K562 (cell line): ENCODE data around the gene TESK2. TPM values are rescaled to one million over a fixed set of nuclear protein-coding genes. Genes with fewer than 3 reads are reported as not detected.

Source experiments
- ATAC-seq: fragments of 200-7000 bp; cut with Tn5 transposase; 3 replicates; pipeline ENCODE4 v1.9.1; 2020; ENCODE audit warnings: moderate library complexity
- BruUV-seq: library from RNA; stranded (reverse); fragments of 400-500 nt; replicated peaks from 2 replicates; lab custom pipeline; 2021; lab: Mats Ljungman, UMichigan
- CTCF ChIA-PET: fragments of 300-600 bp; formaldehyde crosslinking; extraction: SDS; loops from one replicate; lab custom pipeline; 2021; ENCODE audit warnings: low intra/inter-chr PET ratio; lab: Yijun Ruan, JAX
- POLR2A ChIA-PET: fragments of 300-600, 350-650 bp; sonication (Branson Sonifier 250); formaldehyde crosslinking; extraction: SDS; loops from one replicate; lab custom pipeline; 2021; ENCODE audit warnings: antibody characterized with exemption, inconsistent platforms; lab: Yijun Ruan, JAX
- DNase-seq, 4 experiments: peaks; one replicate each; pipeline versions ENCODE4 v3.0.0 to v3.0.0-alpha.2; 2011 to 2018; ENCODE audit warnings: low spot score in 3 of 4, mixed read lengths in 3 of 4; ENCODE audit errors: extremely low read depth in 1 of 4
- FAIRE-seq: peaks from 2 replicates; lab custom pipeline; 2011; peaks lifted over from hg19 to GRCh38; lab: Jason Lieb, UNC
- H2AFZ ChIP-seq: 2 replicates; pipeline ENCODE4 v1.6.0; 2011; ENCODE audit warnings: low read depth, low read length, control low read depth, inconsistent platforms
- H3K27ac ChIP-seq: fragments of 200-600 bp; 3 replicates; pipeline ENCODE4 v1.8.0; 2011; ENCODE audit warnings: low read depth, mild to moderate bottlenecking, control low read depth, inconsistent platforms, low read length, moderate library complexity, mixed read lengths; ENCODE audit errors: extremely low read depth
- H3K27me3 ChIP-seq, 2 experiments: fragments of 300-600 bp in 1 of 2; 2 replicates in 1 of 2; 3 replicates in 1 of 2; pipeline versions ENCODE4 v1.6.0 to v1.8.0; 2011; ENCODE audit warnings: inconsistent platforms in 2 of 2, low read length in 2 of 2, mild to moderate bottlenecking in 1 of 2, mixed read lengths in 1 of 2, moderate library complexity in 1 of 2; ENCODE audit not compliant: control insufficient read depth in 2 of 2, insufficient read depth in 2 of 2
- H3K36me3 ChIP-seq: fragments of 300-600 bp; 3 replicates; pipeline ENCODE4 v1.8.0; 2011; ENCODE audit warnings: mild to moderate bottlenecking, low read length, inconsistent platforms; ENCODE audit not compliant: control insufficient read depth, insufficient read depth
- H3K4me1 ChIP-seq, 2 experiments: fragments of 200-600 bp in 1 of 2; replicated peaks in 1 of 2; 2 replicates in 1 of 2; 3 replicates in 1 of 2; pipeline versions ENCODE4 v1.5.1 to v1.8.0; 2011; ENCODE audit warnings: inconsistent platforms in 2 of 2, low read length in 2 of 2, mild to moderate bottlenecking in 1 of 2, mixed read lengths in 1 of 2, moderate library complexity in 1 of 2; ENCODE audit not compliant: control insufficient read depth in 2 of 2, insufficient read depth in 2 of 2
- H3K4me2 ChIP-seq: 2 replicates; pipeline ENCODE4 v1.6.1; 2011; ENCODE audit warnings: low read length, control low read depth, inconsistent platforms, mixed read lengths; ENCODE audit not compliant: insufficient read depth
- H3K4me3 ChIP-seq: fragments of 200-600 bp; sonication (generic), shearing (Covaris generic); 2 replicates; pipeline ENCODE4 v1.5.1; 2016; ENCODE audit warnings: control low read depth, inconsistent platforms
- H3K79me2 ChIP-seq: fragments of 200-600 bp; 3 replicates; pipeline ENCODE4 v1.8.0; 2011; ENCODE audit warnings: low read length, inconsistent platforms; ENCODE audit not compliant: control insufficient read depth, insufficient read depth
- H3K9ac ChIP-seq, 2 experiments: 2 replicates each; pipeline versions ENCODE4 v1.6.0 to v1.6.1; 2011; ENCODE audit warnings: low read depth in 2 of 2, low read length in 2 of 2, control low read depth in 1 of 2, inconsistent platforms in 1 of 2, mild to moderate bottlenecking in 1 of 2, mixed read lengths in 1 of 2; ENCODE audit not compliant: insufficient read depth in 1 of 2
- H3K9me1 ChIP-seq: one replicate; pipeline ENCODE4 v1.6.0; 2011; ENCODE audit warnings: inconsistent platforms, mild to moderate bottlenecking, low read length, moderate library complexity; ENCODE audit not compliant: control insufficient read depth, insufficient read depth
- H3K9me3 ChIP-seq: replicated peaks from 2 replicates; pipeline ENCODE4 v1.5.1; 2011; ENCODE audit warnings: low read depth, low read length, inconsistent platforms; ENCODE audit not compliant: control insufficient read depth, insufficient read depth
- H4K20me1 ChIP-seq: replicated peaks from 2 replicates; pipeline ENCODE4 v1.6.1; 2011; ENCODE audit warnings: low read length, inconsistent platforms, mixed read lengths; ENCODE audit not compliant: control insufficient read depth, insufficient read depth
- HNRNPLL ChIP-seq: fragments of 200-400 bp; formaldehyde crosslinking; IDR thresholded peaks from 2 replicates; pipeline ENCODE4 v1.6.1; 2017; ENCODE audit warnings: low read length, low read depth, mild to moderate bottlenecking; ENCODE audit not compliant: poor library complexity, severe bottlenecking
- ILF3 ChIP-seq: fragments of 450-650 bp; IDR thresholded peaks from 2 replicates; pipeline ENCODE4 v1.6.1; 2018; ENCODE audit warnings: antibody characterized with exemption, mild to moderate bottlenecking, moderate library complexity, borderline replicate concordance
- LARP7 ChIP-seq: fragments of 450-650 bp; IDR thresholded peaks from 2 replicates; pipeline ENCODE4 v1.6.1; 2016
- MCM2 ChIP-seq: fragments of 450-650 bp; IDR thresholded peaks from 2 replicates; pipeline ENCODE4 v1.6.1; 2017; ENCODE audit warnings: low read depth, mild to moderate bottlenecking
- MECOM ChIP-seq: fragments of 250-450 bp; sonication (Bioruptor Pico); IDR thresholded peaks from 2 replicates; pipeline ENCODE4 v1.8.0; 2022; ENCODE audit warnings: inconsistent platforms
- NFYB ChIP-seq: IDR thresholded peaks from 2 replicates; pipeline ENCODE4 v1.6.1; 2011; ENCODE audit warnings: mild to moderate bottlenecking, moderate library complexity; ENCODE audit not compliant: insufficient read length; ENCODE audit errors: extremely low read depth
- POLR2H ChIP-seq: IDR thresholded peaks from 2 replicates; pipeline ENCODE4 v1.6.1; 2016; ENCODE audit warnings: missing genetic modification characterization, low read depth, mild to moderate bottlenecking, control low read depth, missing compliant biosample characterization, moderate library complexity
- PTTG1 ChIP-seq: fragments of 450-650 bp; IDR thresholded peaks from 2 replicates; pipeline ENCODE4 v1.6.1; 2016; ENCODE audit warnings: low read depth, mild to moderate bottlenecking, missing genetic modification characterization, missing compliant biosample characterization
- WGBS: fragments of 100-300 bp; shearing (Covaris generic); methylation state at CpG from one replicate; pipeline ENCODE4 v1.1.6; 2016; ENCODE audit warnings: low coverage, mixed read lengths; ENCODE audit not compliant: insufficient coverage; ENCODE audit errors: missing lambda C conversion rate; 5-methylcytosine and 5-hydroxymethylcytosine counted together
- in situ Hi-C: fragments of 300-500 bp; cut with MboI; formaldehyde crosslinking; loops from 4 replicates; pipeline ENCODE4 v1.15.0; 2018; ENCODE audit warnings: inconsistent platforms, mixed read lengths
- intact Hi-C: fragments of 100-400 bp; cut with micrococcal nuclease; formaldehyde crosslinking; loops from 2 replicates; pipeline ENCODE4 v1.14.2; 2022
- polyA plus RNA-seq, 8 experiments: library from polyadenylated mRNA; depleted of rRNA in 4 of 8; stranded (reverse) in 5 of 8; unstranded in 3 of 8; fragments of >200 nt; fragmentation: Nextera tagmentation in 2 of 8; fragmentation: Illumina TruSeq in 1 of 8; extraction: Ambion mirVana in 2 of 8; extraction: Trizol in 1 of 8; gene quantifications; 2 replicates each; pipeline versions ENCODE4 v1.2.1 to v1.2.3, GENCODE V29; 2011 to 2014; ENCODE audit warnings: inconsistent platforms in 1 of 8, missing spikeins in 1 of 8
- total RNA-seq, 7 experiments: library from RNA; depleted of rRNA in 6 of 7; stranded (reverse); fragments of >200 nt in 6 of 7; fragmentation: Illumina TruSeq in 2 of 7; extraction: Trizol in 2 of 7; gene quantifications; 2 replicates each; pipeline versions ENCODE4 v1.2.1 to v1.2.3, GENCODE V29; 2011 to 2021; ENCODE audit warnings: low replicate concordance in 1 of 7
- TF ChIP-seq, protein P1 (sequence below): fragments of 200-600 bp; sonication (generic); IDR thresholded peaks from one replicate; pipeline ENCODE4 v1.6.1; 2012; ENCODE audit warnings: mild to moderate bottlenecking, low read depth, low read length, inconsistent platforms

TESK2 gene
- total and polyA plus RNA-seq, 9 of the 15 experiments (the other 6 are each of a cell fraction or from before 2014, with no cell fraction given), result 1.6 to 5.3 (median 3.7) TPM

DNA sequence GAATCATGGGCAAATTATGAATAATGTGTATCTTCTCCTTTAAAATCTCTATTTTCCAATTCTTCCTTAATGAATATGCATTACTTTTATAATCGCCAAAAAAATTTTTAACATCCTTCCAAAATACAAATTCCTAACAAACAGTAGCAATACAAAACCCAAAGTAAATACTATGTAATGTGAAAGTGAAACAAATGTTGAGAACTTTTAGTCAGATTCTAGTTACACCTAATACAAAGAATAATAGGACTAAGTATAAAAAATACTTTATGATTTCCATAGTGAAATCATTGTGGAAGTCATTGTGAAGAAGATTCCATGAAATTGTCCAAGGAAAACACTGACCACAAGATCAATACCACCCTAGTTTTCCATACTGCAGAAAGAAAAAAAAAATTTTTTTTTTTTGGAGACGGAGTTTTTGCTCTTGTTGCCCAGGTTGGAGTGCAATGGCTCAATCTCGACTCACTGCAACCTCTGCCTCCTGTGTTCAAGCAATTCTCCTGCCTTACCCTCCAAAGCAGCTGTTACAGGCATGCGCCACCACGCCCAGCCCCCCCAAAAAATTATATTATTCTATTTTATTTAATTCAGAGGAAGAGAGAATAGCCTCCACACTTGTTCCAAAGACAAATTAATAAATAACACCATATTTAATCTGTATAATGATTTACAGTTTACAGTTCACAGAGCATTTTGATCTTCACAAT, 11.8 kb downstream of the TESK2 start (continued):
- TF ChIP-seq ILF3, result no peak
- TF ChIP-seq MECOM (CRISPR knock-in tag), result no peak
- no peak for TF ChIP-seq MCM2
- TF ChIP-seq NFYB, result no peak
- TF ChIP-seq HNRNPLL, result no peak
- TF ChIP-seq LARP7, result no peak
- no peak for TF ChIP-seq PTTG1 (tag)
- no peak for TF ChIP-seq POLR2H (tag)

DNA sequence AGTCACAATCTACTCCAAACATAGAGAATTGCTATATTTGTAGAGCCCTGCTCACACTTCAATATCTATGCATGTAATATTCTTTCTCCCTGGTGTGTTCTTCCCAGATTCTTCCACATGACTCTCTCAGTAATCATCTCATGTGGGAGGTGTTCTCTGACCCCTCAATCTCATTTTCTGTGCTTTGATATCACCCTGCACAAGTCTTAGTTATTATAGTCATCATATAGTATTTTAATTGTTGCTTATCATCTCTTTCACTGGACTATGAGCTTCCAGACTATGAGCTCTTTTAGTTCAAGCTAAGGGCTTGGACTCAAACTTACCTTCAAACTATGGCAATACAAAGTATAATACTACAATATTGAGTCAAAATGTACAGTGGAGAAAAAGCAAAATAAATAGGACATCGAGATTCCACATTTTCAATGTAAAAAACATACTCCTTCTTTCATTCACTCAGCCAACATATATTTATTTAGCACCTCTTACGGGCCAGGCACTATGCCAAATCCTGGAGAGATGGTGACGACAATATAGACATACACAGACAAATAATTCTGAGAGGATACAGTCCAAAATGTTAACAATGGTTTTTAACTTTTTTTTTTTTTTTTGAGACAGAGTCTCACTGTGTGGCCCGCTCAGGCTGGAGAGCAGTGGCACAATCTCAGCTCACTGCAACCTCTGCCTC, 12.7 kb downstream of the TESK2 start:
- H3K27ac ChIP-seq, result no peak overlapping the region
- 36% methylated on average over 4 of the region's 4 CpGs for whole genome bisulfite sequencing
- no peaks in the 10 kb centered on the region; a peak in 1 of 5 replicates for H3K4me1 ChIP-seq
- no peak overlapping the region for H2AFZ ChIP-seq
- in situ Hi-C loops (no loop called here), intact Hi-C loops (no loop called here)
- no peak for DNase-seq
- ChIA-PET CTCF (no interaction called here), POLR2A (interaction anchor here (1.0 to 1.5 kb wide), 6 partner anchors 13 to 138 kb away, joined by 3 to 4 read pairs (median 3); partner anchors contain the start of genes MMACHC, MUTYH, PRDX1 and TOE1)
- no peak for FAIRE-seq
- no peak overlapping the region for H3K9ac ChIP-seq
- no peaks in the 10 kb centered on the region for H3K9me3 ChIP-seq
- no peak overlapping the region for H3K4me2 ChIP-seq
- no TSS peak for BruUV-seq
- H3K79me2 ChIP-seq, result no peaks in the 10 kb centered on the region
- H4K20me1 ChIP-seq, result no peaks in the 10 kb centered on the region
- H3K4me3 ChIP-seq, result no peak overlapping the region
- no peaks in the 10 kb centered on the region for H3K27me3 ChIP-seq
- no peaks in the 10 kb centered on the region for H3K9me1 ChIP-seq
- ATAC-seq, result no peak
- no peaks in the 10 kb centered on the region for H3K36me3 ChIP-seq
- TF ChIP-seq, protein P1, sequence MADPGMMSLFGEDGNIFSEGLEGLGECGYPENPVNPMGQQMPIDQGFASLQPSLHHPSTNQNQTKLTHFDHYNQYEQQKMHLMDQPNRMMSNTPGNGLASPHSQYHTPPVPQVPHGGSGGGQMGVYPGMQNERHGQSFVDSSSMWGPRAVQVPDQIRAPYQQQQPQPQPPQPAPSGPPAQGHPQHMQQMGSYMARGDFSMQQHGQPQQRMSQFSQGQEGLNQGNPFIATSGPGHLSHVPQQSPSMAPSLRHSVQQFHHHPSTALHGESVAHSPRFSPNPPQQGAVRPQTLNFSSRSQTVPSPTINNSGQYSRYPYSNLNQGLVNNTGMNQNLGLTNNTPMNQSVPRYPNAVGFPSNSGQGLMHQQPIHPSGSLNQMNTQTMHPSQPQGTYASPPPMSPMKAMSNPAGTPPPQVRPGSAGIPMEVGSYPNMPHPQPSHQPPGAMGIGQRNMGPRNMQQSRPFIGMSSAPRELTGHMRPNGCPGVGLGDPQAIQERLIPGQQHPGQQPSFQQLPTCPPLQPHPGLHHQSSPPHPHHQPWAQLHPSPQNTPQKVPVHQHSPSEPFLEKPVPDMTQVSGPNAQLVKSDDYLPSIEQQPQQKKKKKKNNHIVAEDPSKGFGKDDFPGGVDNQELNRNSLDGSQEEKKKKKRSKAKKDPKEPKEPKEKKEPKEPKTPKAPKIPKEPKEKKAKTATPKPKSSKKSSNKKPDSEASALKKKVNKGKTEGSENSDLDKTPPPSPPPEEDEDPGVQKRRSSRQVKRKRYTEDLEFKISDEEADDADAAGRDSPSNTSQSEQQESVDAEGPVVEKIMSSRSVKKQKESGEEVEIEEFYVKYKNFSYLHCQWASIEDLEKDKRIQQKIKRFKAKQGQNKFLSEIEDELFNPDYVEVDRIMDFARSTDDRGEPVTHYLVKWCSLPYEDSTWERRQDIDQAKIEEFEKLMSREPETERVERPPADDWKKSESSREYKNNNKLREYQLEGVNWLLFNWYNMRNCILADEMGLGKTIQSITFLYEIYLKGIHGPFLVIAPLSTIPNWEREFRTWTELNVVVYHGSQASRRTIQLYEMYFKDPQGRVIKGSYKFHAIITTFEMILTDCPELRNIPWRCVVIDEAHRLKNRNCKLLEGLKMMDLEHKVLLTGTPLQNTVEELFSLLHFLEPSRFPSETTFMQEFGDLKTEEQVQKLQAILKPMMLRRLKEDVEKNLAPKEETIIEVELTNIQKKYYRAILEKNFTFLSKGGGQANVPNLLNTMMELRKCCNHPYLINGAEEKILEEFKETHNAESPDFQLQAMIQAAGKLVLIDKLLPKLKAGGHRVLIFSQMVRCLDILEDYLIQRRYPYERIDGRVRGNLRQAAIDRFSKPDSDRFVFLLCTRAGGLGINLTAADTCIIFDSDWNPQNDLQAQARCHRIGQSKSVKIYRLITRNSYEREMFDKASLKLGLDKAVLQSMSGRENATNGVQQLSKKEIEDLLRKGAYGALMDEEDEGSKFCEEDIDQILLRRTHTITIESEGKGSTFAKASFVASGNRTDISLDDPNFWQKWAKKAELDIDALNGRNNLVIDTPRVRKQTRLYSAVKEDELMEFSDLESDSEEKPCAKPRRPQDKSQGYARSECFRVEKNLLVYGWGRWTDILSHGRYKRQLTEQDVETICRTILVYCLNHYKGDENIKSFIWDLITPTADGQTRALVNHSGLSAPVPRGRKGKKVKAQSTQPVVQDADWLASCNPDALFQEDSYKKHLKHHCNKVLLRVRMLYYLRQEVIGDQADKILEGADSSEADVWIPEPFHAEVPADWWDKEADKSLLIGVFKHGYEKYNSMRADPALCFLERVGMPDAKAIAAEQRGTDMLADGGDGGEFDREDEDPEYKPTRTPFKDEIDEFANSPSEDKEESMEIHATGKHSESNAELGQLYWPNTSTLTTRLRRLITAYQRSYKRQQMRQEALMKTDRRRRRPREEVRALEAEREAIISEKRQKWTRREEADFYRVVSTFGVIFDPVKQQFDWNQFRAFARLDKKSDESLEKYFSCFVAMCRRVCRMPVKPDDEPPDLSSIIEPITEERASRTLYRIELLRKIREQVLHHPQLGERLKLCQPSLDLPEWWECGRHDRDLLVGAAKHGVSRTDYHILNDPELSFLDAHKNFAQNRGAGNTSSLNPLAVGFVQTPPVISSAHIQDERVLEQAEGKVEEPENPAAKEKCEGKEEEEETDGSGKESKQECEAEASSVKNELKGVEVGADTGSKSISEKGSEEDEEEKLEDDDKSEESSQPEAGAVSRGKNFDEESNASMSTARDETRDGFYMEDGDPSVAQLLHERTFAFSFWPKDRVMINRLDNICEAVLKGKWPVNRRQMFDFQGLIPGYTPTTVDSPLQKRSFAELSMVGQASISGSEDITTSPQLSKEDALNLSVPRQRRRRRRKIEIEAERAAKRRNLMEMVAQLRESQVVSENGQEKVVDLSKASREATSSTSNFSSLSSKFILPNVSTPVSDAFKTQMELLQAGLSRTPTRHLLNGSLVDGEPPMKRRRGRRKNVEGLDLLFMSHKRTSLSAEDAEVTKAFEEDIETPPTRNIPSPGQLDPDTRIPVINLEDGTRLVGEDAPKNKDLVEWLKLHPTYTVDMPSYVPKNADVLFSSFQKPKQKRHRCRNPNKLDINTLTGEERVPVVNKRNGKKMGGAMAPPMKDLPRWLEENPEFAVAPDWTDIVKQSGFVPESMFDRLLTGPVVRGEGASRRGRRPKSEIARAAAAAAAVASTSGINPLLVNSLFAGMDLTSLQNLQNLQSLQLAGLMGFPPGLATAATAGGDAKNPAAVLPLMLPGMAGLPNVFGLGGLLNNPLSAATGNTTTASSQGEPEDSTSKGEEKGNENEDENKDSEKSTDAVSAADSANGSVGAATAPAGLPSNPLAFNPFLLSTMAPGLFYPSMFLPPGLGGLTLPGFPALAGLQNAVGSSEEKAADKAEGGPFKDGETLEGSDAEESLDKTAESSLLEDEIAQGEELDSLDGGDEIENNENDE, result no peak
